ENCODE measurements around the gene PLCG1.
A peak's percentile ranks its signal among the peaks of the same experiment; 100 is the strongest.

The PLCG1 gene

GRCh38 chr20:41168281-41169161 lies 31.2 kb downstream of the PLCG1 start:
- DNase-seq = no peak

- DNase-seq = no peak
Measured at GRCh38 chr20:41169162-41169690, 31.9 kb downstream of the PLCG1 start.

GRCh38 chr20:41169791-41170351 lies 32.5 kb downstream of the PLCG1 start:
- no peak for DNase-seq

GRCh38 chr20:41170386-41171105 lies 33.2 kb downstream of the PLCG1 start:
- no peak for DNase-seq

DNA sequence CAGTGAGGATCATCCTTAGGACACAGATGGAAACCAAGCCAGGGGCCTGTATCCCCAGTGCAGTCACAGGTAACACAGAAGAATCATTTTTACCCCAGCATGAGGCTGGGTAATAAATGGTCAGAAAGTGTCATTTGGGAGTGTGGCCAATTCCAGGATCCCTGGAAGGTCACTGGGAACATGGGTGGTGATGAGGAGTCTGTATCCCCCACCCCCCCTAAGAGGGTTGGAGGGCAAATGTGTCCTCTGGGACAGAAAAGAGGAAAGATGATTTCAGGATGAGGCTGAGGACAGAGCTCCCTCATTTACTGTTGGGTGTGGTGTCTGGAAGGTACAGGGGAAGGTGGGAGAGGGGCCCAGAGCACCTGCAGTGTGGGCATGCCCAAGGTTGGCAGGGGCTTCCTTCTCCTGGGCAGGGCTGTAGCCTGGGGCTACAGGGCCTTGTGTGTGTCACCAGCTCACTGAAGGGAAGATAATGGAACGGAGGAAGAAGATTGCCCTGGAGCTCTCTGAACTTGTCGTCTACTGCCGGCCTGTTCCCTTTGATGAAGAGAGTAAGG lies 34.5 kb downstream of the PLCG1 start:
- DNase-seq = no peak

DNA sequence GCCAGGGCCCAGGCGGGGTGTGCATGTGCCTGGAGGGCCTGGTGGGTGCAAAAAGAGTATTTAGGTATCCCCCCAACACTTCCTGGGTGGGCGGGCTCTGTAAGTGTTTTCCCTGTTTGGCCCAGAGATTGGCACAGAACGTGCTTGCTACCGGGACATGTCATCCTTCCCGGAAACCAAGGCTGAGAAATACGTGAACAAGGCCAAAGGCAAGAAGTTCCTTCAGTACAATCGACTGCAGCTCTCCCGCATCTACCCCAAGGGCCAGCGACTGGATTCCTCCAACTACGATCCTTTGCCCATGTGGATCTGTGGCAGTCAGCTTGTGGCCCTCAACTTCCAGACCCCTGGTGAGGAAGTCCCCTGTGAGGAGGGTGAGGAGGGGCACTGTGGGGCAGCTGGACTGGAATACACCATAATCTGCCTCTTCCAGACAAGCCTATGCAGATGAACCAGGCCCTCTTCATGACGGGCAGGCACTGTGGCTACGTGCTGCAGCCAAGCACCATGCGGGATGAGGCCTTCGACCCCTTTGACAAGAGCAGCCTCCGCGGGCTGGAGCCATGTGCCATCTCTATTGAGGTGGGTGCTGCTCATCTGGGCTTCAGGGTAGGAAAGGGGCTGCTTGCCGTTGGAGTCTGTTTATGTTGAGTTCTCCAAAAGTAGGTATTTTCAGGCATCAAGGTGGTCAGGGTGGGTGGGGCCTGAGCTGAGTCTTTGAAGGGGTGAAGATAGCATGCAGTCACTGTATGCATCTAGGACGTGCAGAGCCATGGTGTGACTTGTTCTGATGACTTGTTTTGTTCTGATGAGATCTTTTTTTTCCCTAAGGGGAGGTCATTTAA lies 35.2 kb downstream of the PLCG1 start:
- DNase-seq = no peak

GRCh38 chr20:41173161-41173721 lies 35.9 kb downstream of the PLCG1 start:
- DNase-seq = peak; percentile 82

- DNase-seq = no peak
Measured at GRCh38 chr20:41173791-41174341, 36.5 kb downstream of the PLCG1 start.

GRCh38 chr20:41174373-41174772 lies 37.0 kb downstream of the PLCG1 start:
- no peak for DNase-seq

GRCh38 chr20:41174782-41175181 lies 37.4 kb downstream of the PLCG1 start:
- DNase-seq = no peak

- DNase-seq = no peak
Measured at GRCh38 chr20:41175201-41175651, 37.9 kb downstream of the PLCG1 start.

GRCh38 chr20:41175727-41176330 lies 38.5 kb downstream of the PLCG1 start:
- no peak for DNase-seq

DNA sequence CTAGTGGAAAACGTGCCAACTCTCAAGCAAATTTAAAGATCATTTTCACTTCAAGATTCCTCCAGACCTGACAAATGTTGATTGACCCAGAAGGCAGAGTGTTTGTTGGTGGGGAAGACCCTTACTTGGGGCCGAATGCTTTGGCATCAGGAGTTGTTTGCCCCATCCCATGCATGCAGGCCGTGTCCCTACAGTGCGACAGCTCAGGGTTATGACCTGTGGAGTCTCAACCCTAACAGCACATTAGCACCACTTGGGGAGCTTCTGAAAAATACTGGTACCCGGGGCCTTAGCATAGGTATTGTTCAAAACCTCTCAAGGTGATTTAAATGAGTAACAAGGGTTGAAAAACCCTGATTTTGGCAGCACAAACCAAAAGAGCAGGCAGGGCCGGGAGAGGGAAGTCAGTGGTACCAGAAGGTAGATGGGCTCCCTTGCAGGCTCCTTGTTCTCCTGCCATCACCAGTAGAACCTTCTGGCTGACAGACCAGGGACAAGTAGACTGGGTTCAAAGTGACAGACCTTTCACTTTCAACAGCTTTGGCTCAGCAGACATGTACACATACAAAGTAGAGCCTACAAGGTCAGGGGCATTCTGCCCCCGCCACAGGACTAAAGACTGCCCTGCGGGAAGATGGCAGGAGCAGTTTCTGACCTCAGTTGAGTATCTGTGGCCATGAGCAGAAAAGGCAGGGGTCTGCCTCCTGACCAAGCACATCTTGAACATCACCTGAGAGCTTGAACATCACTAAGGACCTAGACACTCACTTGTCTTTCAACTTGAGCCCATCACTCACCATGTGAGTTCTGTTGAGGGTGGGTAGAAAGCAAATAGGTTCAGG lies 39.6 kb downstream of the PLCG1 start:
- no peak for DNase-seq

DNA sequence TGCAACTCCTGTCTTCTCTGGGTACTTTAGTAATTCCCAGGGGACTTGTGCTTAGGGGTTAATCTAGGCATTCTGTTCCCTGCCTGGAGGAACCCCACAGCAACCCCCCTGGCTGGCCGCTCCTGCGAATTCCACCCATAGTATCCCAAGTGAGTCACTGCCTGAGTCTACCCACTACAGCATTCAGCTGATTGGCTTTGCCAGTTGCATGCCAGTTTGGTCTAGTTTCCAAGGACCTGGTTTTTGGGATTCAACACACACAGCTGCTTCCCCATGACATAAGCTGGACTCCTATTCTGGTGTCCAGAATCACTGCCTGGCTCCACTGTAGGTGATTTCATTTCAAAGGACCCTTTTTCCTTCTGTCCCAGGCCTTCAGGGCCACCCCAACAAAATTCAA lies 40.3 kb downstream of the PLCG1 start:
- DNase-seq = no peak

DNA sequence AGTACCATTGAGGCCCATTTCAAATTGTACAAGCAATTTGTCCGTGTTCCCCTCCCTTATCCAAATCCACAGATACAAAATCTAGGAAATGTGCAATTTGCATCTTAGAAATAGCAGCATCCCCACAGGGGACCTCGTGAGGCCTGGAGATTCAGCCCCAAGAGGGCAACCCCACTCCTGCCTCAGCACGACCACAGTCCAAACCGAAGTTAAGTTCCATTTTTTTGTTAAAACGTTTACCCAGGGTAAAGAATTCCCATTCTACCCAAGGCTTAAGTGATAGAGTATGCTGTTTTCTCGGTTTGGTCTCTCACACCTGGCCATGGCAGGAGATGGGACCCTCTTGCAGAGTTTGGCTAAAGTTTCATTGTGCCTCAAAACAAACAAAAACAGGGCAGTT lies 41.2 kb downstream of the PLCG1 start:
- DNase-seq = no peak

DNA sequence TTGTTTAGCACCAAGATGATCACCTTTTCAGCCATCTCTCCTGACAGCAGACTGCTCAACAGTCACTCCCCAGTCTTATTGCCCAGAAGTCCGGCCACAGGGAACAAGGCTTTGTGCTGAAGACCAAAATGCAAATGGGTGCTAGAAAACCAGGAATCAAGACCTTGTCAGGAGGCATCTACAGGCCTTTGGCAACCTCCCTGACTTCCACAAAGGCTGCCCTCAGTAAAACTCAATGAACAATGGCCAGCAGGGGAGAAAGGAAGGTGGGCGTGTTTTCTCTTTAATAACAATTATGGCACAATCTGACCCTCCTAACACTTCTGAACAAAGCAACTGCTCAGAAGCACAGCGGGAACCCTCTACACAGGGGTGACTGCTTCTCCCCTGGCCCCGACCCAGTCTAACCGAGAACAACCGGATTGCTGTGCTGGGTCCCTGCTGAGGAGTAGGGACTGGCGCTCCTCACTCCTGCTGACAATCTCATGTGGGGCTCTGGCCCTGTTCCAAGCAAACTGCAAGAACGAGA lies 41.6 kb downstream of the PLCG1 start:
- no peak for DNase-seq

- no peak for DNase-seq
Measured at GRCh38 chr20:41179961-41180360, 42.6 kb downstream of the PLCG1 start.

GRCh38 chr20:41180599-41181333 lies 43.4 kb downstream of the PLCG1 start:
- DNase-seq = no peak

DNA sequence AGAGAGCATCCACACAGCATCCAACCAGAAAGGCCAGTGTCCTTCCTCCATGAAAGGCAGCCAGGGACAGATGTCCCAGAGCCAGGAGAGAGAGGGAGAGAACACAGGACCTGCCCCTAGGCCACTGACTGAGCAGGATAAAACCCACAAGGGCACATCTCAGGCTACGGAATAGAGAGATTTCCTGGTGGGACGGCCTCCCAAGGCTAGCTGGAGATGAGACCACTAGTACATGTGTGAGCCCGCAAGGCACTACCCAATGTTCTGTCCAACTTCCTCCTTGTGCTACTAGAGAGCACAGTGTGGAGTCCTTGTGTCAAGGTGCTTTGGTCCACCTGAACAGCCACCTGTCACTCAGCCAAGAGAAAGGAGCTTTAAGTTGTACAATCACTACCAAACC lies 44.2 kb downstream of the PLCG1 start:
- no peak for DNase-seq
